ENCODE measurements around the gene BRICD5. TPM values are rescaled to one million over a fixed set of nuclear protein-coding genes. Genes with fewer than 3 reads are reported as not detected.

The BRICD5 gene
- total RNA-seq, 1 experiment from 2014 or later, result 1.9 TPM

GRCh38 chr16:2199095-2199494, 11.6 kb downstream of the BRICD5 start:
- no peak for DNase-seq (ENCODE audit: low read depth)

- DNase-seq (ENCODE audit: low read depth), result no peak
Observed at GRCh38 chr16:2198283-2198682, 12.4 kb downstream of the BRICD5 start.

- no peak for DNase-seq (ENCODE audit: low read depth)
Observed at GRCh38 chr16:2197765-2198164, 12.9 kb downstream of the BRICD5 start.

GRCh38 chr16:2196981-2197511, 13.6 kb downstream of the BRICD5 start:
- DNase-seq (ENCODE audit: low read depth), result no peak

GRCh38 chr16:2196162-2196980, 14.3 kb downstream of the BRICD5 start, which contains the start of gene CASKIN1:
Gene CASKIN1 (minus strand): TSS chr16:2196605. CDS start chr16:2196432, 173 bp downstream.
- peak; percentile 37 for DNase-seq (ENCODE audit: low read depth)

GRCh38 chr16:2195322-2196161, 15.1 kb downstream of the BRICD5 start:
- no peak for DNase-seq (ENCODE audit: low read depth)

- peak; percentile 65 for DNase-seq (ENCODE audit: low read depth)
Observed at GRCh38 chr16:2194852-2195321, 15.8 kb downstream of the BRICD5 start.

- peak; percentile 68 for DNase-seq (ENCODE audit: low read depth)
Observed at GRCh38 chr16:2194166-2194834, 16.4 kb downstream of the BRICD5 start.

GRCh38 chr16:2191446-2191706, 19.3 kb downstream of the BRICD5 start:
- no peak for DNase-seq (ENCODE audit: low read depth)

- no peak for DNase-seq (ENCODE audit: low read depth)
Observed at GRCh38 chr16:2190659-2191445, 19.8 kb downstream of the BRICD5 start.

- DNase-seq (ENCODE audit: low read depth), result no peak
Observed at GRCh38 chr16:2190002-2190658, 20.5 kb downstream of the BRICD5 start.

GRCh38 chr16:2189252-2189893, 21.3 kb downstream of the BRICD5 start:
- no peak for DNase-seq (ENCODE audit: low read depth)

GRCh38 chr16:2188395-2188794, 22.3 kb downstream of the BRICD5 start:
- no peak for DNase-seq (ENCODE audit: low read depth)

- DNase-seq (ENCODE audit: low read depth), result no peak
Observed at GRCh38 chr16:2187212-2187611, 23.5 kb downstream of the BRICD5 start.

GRCh38 chr16:2186505-2186904, 24.2 kb downstream of the BRICD5 start:
- DNase-seq (ENCODE audit: low read depth), result no peak

- no peak for DNase-seq (ENCODE audit: low read depth)
Observed at GRCh38 chr16:2186064-2186463, 24.6 kb downstream of the BRICD5 start.

GRCh38 chr16:2184962-2185361, 25.7 kb downstream of the BRICD5 start:
- DNase-seq (ENCODE audit: low read depth), result no peak

- DNase-seq (ENCODE audit: low read depth), result no peak
Observed at GRCh38 chr16:2184346-2184745, 26.3 kb downstream of the BRICD5 start.

- no peak for DNase-seq (ENCODE audit: low read depth)
Observed at GRCh38 chr16:2183671-2184070, 27.0 kb downstream of the BRICD5 start.

GRCh38 chr16:2181952-2182351, 28.7 kb downstream of the BRICD5 start:
- no peak for DNase-seq (ENCODE audit: low read depth)

Measured in Daoy (cell line).